ENCODE results near the gene FAM193A.
"Not testable (repeated sequence)": the region's sequence is repeated elsewhere in the genome, so short reads cannot be mapped to it uniquely, and the experiment has no call there.

FAM193A gene

GRCh38 chr4:2514193-2514592 lies 22.3 kb upstream of the FAM193A start:
- DNase-seq (ENCODE audit: low read depth in 2 of 3, low spot score in 2 of 3) = not testable (repeated sequence)

- DNase-seq (ENCODE audit: low read depth in 2 of 3, low spot score in 2 of 3) = not testable (repeated sequence)
Observed at GRCh38 chr4:2514944-2515343, 21.5 kb upstream of the FAM193A start.

- no peak for DNase-seq (ENCODE audit: low read depth in 2 of 3, low spot score in 2 of 3)
Observed at GRCh38 chr4:2515830-2516550, 20.5 kb upstream of the FAM193A start.

- no peak for DNase-seq (ENCODE audit: low read depth in 2 of 3, low spot score in 2 of 3)
Observed at GRCh38 chr4:2516635-2517034, 19.8 kb upstream of the FAM193A start.

GRCh38 chr4:2526559-2526958 lies 9.9 kb upstream of the FAM193A start:
- no peak for DNase-seq (ENCODE audit: low read depth in 2 of 3, low spot score in 2 of 3)

DNA sequence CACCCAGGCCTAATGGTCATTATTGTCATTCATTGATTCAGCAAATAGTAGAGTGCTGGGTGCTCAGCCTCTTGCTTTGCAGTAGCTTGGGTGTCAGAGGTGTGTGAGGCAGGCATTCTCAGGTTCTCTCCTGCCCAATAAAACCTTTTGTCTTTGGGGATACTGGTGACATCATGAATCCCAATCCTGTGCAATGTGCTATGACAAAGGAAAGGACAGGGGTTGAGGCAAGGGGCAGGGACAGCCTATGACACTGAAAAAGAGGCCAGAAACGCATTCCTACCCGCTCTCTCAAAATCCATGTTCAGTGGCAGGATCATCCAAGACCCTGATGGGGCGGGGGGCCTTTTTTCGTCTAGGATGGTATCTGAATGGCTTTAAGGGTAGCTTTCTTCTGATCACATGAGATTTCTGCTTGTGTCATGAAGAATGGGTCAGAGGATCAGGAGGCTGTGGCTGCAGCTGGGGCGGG lies 1.5 kb upstream of the FAM193A start:
- DNase-seq (ENCODE audit: low read depth in 2 of 3, low spot score in 2 of 3) = no peak

DNA sequence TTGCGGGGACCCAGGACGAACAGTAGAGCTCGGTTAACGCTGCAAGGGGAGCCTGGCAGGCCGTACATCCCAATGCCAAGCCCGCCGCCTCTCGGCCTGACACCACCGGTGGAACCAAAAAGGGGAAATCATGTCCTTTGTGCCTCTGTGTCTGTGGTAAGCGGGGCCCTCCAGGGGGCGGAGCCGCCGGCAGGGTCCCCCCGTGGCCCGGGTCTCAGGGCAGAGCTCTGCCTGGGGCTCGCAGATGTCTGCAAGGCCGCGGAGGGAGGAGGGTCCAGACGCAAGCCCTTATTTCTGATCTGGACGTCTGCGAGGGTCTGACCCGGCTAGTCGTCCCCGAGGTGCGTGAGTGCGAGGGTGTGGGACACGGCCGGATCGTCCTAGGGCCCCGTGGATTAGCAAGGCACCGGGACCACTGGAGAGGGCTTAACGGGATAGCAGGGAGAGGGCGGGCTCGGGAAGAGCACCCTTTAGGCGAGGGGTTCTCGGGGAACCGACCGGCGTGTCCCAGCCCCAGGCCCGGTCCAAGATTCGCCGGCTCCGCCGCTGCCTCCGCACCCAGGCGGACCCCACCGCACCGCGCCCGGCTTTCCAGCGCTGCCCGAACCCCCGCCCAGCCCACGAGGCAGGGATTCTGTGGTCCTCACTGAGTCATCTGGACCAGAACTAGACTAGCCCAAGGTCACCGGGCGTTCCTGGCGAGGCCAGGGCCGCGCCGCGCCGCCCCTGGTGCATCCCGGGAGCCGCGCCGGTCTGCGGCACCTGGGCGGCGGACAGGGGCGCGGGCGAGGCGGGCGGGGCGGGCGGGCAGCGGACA lies 863 bp upstream of the FAM193A start:
- DNase-seq (ENCODE audit: low read depth in 2 of 3, low spot score in 2 of 3) = peak; percentile 22 to 45 (median 27)

GRCh38 chr4:2537011-2537830 lies 774 bp downstream of the FAM193A start:
- DNase-seq (ENCODE audit: low read depth in 2 of 3, low spot score in 2 of 3) = peak; percentile 14 to 54 (median 36)

- DNase-seq (ENCODE audit: low read depth in 2 of 3, low spot score in 2 of 3) = not testable (repeated sequence)
Observed at GRCh38 chr4:2543580-2544191, 7.2 kb downstream of the FAM193A start.

DNA sequence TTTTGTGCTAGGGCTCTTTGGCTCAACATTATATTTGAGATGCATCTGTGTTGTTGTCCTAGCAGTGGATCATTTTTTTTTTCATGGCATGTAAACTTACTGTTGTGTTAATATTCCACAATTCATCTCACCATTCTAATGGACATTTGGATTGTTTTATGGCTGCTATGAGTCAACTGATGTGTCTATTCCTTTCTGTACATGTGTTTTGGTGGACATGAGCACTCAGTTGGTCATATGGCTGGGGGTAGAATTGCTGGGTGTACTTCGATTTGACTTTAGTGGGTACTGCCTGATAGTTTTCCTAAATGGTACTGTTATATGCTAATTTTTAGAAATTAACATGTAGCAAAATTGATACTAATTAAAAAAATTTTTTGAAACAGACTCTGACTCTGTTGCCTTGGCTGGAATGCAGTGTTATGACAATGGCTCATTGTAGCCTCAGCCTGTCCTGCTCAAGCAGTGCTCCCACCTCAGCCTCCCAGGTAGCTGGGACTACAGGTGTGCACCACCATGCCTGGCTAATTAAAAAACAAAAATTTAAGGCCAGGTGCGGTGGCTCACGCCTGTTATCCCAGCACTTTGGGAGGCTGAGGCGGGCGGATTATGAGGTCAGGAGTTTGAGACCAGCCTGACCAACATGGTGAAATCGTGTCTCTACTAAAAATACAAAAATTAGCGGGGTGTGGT lies 9.0 kb downstream of the FAM193A start:
- no peak for DNase-seq (ENCODE audit: low read depth in 2 of 3, low spot score in 2 of 3)

- no peak for DNase-seq (ENCODE audit: low read depth in 2 of 3, low spot score in 2 of 3)
Observed at GRCh38 chr4:2546286-2546823, 9.9 kb downstream of the FAM193A start.

- DNase-seq (ENCODE audit: low read depth in 2 of 3, low spot score in 2 of 3) = not testable (repeated sequence)
Observed at GRCh38 chr4:2546961-2547691, 10.7 kb downstream of the FAM193A start.

- no peak for DNase-seq (ENCODE audit: low read depth in 2 of 3, low spot score in 2 of 3)
Observed at GRCh38 chr4:2551118-2551517, 14.7 kb downstream of the FAM193A start.

DNA sequence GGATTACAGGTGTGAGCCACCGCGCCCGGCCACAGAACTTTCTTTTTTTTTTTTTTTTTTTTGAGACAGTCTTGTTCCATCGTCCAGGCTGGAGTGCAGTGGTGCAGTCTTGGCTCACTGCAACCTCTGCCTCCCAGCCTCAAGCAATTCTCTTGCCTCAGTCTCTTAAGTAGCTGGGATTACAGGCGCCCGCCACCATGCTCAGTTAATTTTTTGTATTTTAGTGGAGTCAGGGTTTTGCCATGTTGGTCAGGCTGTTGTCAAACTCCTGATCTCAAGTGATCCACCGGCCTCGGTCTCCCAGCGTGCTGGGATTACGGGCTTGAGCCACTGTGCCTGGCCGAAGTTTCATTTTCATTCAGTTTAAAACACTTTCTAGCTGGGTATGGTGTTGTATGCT lies 16.4 kb downstream of the FAM193A start:
- no peak for DNase-seq (ENCODE audit: low read depth in 2 of 3, low spot score in 2 of 3)

GRCh38 chr4:2558301-2558700 lies 21.9 kb downstream of the FAM193A start:
- DNase-seq (ENCODE audit: low read depth in 2 of 3, low spot score in 2 of 3) = no peak

DNA sequence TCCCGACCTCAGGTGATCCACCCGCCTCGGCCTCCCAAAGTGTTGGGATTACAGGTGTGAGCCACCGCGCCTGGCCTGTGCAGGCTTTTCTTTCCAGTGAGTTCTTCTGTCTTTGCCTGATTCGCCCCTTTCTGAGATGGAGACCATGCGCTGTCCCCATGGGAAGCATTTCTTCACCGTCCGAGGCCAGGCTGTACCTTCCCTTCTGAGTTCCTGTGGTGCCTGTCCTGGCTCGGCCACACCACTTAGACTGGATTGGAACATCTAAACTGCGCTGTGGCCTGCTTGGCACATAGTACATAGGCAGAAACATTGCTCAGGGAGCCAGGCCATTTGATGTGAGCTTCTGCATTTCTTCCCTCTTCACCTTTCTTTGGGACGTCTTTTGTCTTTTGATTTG lies 23.7 kb downstream of the FAM193A start:
- DNase-seq (ENCODE audit: low read depth in 2 of 3, low spot score in 2 of 3) = no peak

GRCh38 chr4:2565533-2565932 lies 29.1 kb downstream of the FAM193A start:
- DNase-seq (ENCODE audit: low read depth in 2 of 3, low spot score in 2 of 3) = no peak

DNA sequence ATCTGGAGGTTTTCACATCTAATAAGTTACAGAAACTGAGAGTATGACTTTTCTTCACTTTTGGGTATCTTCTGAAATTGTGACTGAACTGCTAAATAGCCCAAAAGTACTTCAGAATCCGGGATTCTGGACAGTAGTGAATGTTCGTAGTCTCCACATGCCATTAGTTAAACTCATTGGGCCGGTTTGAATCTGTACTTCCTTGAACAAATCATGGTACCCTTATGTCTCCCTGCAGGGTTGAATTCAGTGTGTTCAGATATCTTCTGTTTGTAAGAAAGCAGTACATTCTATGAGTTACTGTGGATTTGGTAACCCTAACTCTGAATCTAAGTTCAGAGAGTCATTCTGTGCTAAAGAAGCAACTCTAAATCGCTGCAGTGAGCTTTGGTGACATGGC lies 33.6 kb downstream of the FAM193A start:
- DNase-seq (ENCODE audit: low read depth in 2 of 3, low spot score in 2 of 3) = no peak

DNA sequence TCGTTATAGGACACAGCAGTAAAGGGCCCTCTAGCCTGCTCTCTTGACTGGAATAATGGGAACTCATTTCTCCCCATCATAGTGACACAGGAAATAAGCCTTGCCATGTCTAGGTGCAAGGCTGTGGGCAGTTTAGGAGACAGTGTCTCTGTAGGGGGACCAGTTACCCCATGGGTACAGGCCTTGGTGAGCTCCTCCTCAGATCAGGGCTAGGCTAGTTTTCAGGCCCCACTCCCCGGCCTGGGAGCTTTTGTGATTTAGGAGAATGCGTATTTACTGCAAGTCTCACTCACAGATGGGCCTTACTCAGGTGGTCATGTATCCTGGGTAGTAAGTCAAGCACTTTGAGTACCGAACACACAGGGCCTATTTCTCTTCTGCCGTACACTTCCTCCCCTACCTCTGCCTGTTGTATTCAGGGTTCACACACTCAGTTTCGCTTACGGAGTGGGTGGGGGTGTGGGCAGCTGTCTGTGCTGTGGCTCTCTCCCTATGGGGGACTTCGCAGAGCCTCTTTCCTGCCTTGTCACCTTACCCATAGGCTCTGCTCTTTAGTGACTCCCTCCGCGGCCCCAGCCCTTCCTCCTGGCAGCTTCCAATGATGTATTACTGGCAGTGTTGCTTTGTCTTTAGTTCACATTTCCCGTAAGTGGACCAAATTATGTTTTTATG lies 34.2 kb downstream of the FAM193A start:
- peak; percentile 22 to 47 (median 30) for DNase-seq (ENCODE audit: low read depth in 2 of 3, low spot score in 2 of 3)
